GM06990 (cell line): ENCODE data around the gene PDYN.

Source experiments
- DNase-seq: peaks from one replicate; pipeline ENCODE4 v3.0.0-alpha.2; 2011; ENCODE audit not compliant: insufficient read length; ENCODE audit errors: extremely low read depth
- H3K27me3 ChIP-seq: replicated peaks from 2 replicates; pipeline ENCODE4 v1.6.0; 2011; ENCODE audit warnings: low read length; ENCODE audit not compliant: control insufficient read depth, insufficient read depth
- H3K36me3 ChIP-seq: 2 replicates; pipeline ENCODE4 v1.5.1; 2011; ENCODE audit warnings: low read length; ENCODE audit not compliant: control insufficient read depth, insufficient read depth
- H3K4me3 ChIP-seq: replicated peaks from 2 replicates; pipeline ENCODE4 v1.5.1; 2011; ENCODE audit warnings: low read depth, mild to moderate bottlenecking, control low read depth, low read length
- CTCF ChIP-seq: IDR thresholded peaks from 2 replicates; pipeline ENCODE4 v1.5.1; 2011; ENCODE audit warnings: low read length, control low read depth, mild to moderate bottlenecking, inconsistent platforms; ENCODE audit not compliant: insufficient read depth, poor library complexity, severe bottlenecking

Gene PDYN

GRCh38 chr20:1933465-1933870, 60.4 kb downstream of the PDYN start:
- no peak for TF ChIP-seq CTCF
- DNase-seq = no peak
- H3K36me3 ChIP-seq = no peaks in the 10 kb centered on the region
- no peaks in the 10 kb centered on the region; the same call in 1 of the 2 replicates for H3K27me3 ChIP-seq
- H3K4me3 ChIP-seq = no peak overlapping the region

GRCh38 chr20:1932971-1933370, 60.9 kb downstream of the PDYN start:
- DNase-seq = no peak
- H3K27me3 ChIP-seq = no peaks in the 10 kb centered on the region
- H3K4me3 ChIP-seq = no peak overlapping the region
- no peak for TF ChIP-seq CTCF
- no peaks in the 10 kb centered on the region for H3K36me3 ChIP-seq

GRCh38 chr20:1931830-1932229, 62.0 kb downstream of the PDYN start:
- H3K27me3 ChIP-seq = peaks cover 1% of the 10 kb centered on the region
- no peak for TF ChIP-seq CTCF
- no peak overlapping the region for H3K4me3 ChIP-seq
- DNase-seq = no peak
- no peaks in the 10 kb centered on the region for H3K36me3 ChIP-seq

GRCh38 chr20:1930165-1930564, 63.7 kb downstream of the PDYN start:
- no peaks in the 10 kb centered on the region for H3K36me3 ChIP-seq
- TF ChIP-seq CTCF = no peak
- H3K27me3 ChIP-seq = peaks cover 3% of the 10 kb centered on the region
- no peak overlapping the region for H3K4me3 ChIP-seq
- no peak for DNase-seq

GRCh38 chr20:1929460-1929859, 64.4 kb downstream of the PDYN start:
- no peaks in the 10 kb centered on the region for H3K36me3 ChIP-seq
- peaks cover 3% of the 10 kb centered on the region for H3K27me3 ChIP-seq
- no peak for DNase-seq
- no peak for TF ChIP-seq CTCF
- no peak overlapping the region for H3K4me3 ChIP-seq

- no peak for DNase-seq
- H3K36me3 ChIP-seq = no peaks in the 10 kb centered on the region
- H3K27me3 ChIP-seq = peaks cover 3% of the 10 kb centered on the region
- TF ChIP-seq CTCF = no peak
- H3K4me3 ChIP-seq = no peak overlapping the region
Measured at GRCh38 chr20:1928782-1929181, 65.1 kb downstream of the PDYN start.
